Medulla oblongata (tissue), 1 donor: Measurements from ENCODE around the gene UBL7.

Source experiments
- DNase-seq: peaks from one replicate; pipeline ENCODE4 v3.0.0-alpha.2; 2015; ENCODE audit errors: extremely low spot score

UBL7 gene

DNA sequence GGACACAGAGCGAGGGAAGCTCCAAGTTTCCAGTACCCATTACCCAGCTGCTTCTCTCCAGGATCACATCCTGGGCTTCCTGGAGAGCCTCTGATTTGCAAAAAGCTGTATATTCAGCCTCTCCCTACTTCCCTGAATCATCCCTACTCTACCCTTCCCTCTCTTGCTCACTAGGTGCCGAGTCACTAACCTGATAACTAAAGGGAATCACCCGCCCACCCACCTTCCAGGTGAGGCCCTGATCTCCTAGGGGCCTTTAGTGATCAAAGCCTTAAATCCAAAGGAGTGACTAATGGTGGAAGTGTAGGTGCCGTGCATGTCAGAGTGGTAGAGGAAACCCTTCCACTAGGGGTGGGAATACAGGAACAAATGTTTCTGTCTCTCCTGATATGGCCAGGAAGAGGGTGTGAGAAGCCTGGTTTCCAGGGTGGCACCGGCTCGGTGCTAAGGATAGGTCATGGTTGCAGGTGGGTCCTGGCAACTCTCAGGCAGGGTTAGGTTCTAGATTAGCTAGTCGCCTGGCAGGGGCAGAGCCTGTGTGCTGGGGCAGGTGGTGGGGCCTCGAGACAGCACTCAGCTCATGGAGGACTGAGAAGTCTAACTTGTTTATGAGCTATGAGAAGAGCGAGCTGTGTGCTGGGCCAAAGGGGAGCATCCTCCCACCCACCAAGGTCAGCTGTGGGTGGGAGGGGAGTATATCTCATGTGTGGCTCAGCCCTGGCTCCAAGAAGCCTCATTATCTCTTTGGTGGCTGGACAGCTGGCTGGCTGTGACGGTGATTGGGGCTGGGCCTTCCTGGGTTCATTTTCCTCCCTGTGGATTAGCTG lies 37.3 kb downstream of the UBL7 start:
- no peak for DNase-seq

- peak; percentile 74 for DNase-seq
Observed at GRCh38 chr15:74422652-74423430, 38.1 kb downstream of the UBL7 start.

- DNase-seq: no peak
Observed at GRCh38 chr15:74422265-74422651, 38.7 kb downstream of the UBL7 start.

DNA sequence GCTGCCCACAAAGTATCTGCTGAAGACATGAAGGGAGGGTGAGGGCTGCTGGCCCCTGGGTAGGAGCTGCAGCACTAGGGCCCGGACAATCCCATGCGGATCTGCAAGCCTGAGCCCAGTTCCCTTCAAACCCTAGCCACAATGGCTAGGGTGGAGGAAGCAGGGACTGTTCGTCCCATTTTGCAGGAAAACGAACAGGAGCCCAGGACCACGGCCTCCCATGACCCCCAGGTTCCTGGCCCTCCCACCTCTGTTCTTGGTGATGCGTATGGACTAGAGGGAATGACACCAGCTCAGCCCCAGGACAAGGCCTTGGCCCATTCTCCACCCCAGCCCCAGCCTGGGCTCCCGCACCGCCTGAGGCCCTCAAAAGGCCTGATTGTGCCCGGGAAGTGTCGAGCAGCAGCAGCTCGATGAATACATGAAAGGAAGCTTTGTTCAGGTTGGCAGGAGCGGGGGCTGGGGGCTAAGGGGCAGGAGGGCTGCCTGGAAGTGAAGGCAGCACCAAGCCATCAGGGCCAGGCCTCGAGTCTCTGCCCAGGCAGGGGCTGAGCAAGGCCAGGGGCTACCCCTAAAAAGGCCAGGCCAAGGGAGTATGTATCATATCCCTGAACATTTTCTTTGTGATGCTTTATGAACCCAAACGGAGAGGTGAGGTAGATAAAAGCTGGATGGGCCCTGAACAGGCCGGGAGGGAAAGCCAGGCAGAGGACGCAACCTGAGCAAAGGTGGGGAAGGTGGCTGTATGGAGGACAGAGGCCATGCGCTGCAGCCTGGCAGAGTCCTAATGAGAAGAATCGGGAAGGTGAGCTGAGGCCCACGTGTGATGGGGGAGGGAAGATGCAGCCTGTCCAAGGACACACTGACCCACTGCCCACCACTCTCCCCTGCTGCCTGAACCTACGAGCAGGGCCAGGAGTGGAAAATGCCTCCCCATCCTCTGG lies 39.4 kb downstream of the UBL7 start:
- peak; percentile 96 for DNase-seq

DNA sequence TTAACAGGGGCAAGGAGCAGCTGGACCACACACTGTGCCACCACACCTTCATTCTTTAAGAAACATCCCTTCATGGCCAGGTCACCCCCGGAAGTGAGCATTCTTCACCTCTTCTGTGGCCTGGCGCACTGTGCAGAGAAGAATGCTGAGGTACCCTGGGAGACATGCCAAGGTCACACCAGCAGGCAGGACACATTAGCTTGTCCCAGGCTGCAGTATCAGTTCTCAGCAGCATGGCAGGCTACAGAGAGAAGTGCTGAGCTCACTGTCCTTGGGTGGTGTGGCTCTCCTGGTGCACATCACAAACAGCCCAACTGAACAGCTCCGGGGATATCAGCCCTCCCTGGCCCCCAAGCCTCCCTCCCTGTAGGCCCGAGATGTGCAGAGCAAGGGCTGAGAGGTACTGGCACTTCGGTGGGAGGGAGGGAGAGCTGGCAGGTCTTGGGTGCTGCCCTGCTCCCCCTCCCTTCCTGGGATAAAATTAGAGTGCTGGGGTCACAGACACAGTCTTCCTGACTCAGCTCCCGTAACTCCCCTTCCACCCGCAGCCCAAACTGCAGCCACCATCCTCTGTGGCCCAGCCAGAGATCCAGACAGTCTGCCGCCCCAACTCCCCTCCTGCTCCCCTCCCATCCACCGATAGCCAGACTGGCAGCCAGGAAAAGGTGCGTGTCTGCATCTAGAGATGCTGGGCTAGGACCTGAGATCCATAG lies 40.6 kb downstream of the UBL7 start:
- no peak for DNase-seq

- DNase-seq: no peak
Observed at GRCh38 chr15:74419432-74419831, 41.5 kb downstream of the UBL7 start.

DNA sequence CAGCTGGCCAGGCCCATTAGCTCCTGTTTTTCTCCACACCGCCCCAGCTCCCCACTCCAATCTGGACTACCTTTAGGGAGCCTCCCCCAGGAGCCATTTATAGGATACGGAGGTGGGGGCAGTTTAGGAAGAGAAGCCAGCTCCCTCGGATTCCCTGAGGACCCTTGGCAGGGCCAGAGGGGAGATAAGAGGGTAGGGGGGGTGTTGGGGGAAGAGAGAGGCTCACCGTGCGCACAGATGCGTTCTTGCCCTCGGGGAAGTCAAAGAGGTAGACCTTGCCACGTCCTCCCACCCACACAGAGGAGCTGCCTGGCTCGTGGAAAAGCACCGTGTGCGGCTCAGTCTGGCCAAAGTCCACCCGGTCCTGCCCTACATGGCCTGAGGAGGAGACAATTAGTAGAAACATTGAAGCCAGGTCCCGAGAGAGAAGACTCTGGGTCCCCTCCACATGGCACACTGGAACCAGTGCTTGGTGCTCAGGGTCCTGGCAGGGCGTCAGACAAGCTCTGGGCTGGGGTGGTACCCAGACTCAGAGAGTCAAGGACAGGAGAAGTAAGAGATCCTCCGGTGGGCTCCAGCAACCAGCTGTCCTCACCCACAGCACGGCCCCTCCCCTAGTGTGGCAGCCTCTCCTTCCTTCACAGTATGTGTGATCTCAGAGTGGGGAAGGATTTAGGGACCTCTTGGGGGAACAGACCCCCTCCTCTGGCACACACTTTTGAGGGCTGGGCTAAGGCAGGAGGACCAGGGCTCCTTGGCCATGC lies 42.2 kb downstream of the UBL7 start:
- DNase-seq: no peak

DNA sequence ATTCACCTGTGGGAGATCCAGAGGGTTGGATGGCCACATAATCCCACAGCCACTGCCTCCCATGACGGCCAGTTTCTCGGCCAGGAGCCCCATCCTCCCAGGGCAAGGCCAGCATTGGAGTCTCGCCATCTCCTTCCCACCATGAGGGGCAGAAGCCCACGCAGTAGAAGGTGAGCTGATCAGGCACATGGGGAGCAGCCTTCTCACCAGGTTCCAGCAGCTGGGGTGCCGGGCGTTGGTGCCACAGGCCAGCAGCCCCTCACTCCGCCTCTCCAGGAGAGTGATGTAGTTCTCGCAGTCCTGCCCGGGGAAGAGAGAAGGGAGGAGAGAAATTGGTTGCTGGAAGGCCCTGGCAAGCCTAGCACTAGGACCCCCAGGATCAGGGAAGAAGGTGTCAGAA lies 43.3 kb downstream of the UBL7 start:
- no peak for DNase-seq

DNA sequence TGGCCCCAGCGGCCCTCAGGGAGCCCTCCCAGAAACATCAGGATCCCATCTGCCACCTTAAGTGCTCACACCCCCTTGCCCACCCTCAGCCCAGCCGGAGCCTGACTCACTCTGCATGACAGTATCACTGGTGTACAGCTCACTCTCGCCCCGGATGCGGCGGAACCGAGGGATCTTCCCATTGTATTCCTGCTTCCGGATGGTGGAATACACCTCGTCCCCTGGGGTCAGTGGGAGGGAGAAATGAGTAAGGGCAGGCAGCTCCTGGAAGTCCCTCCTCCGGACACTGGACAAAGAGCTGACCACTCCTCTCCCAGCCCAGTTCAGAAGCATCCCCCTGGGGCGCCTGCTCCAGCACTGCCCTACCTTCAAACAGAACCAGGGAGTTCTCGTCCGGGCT lies 43.7 kb downstream of the UBL7 start:
- no peak for DNase-seq

DNA sequence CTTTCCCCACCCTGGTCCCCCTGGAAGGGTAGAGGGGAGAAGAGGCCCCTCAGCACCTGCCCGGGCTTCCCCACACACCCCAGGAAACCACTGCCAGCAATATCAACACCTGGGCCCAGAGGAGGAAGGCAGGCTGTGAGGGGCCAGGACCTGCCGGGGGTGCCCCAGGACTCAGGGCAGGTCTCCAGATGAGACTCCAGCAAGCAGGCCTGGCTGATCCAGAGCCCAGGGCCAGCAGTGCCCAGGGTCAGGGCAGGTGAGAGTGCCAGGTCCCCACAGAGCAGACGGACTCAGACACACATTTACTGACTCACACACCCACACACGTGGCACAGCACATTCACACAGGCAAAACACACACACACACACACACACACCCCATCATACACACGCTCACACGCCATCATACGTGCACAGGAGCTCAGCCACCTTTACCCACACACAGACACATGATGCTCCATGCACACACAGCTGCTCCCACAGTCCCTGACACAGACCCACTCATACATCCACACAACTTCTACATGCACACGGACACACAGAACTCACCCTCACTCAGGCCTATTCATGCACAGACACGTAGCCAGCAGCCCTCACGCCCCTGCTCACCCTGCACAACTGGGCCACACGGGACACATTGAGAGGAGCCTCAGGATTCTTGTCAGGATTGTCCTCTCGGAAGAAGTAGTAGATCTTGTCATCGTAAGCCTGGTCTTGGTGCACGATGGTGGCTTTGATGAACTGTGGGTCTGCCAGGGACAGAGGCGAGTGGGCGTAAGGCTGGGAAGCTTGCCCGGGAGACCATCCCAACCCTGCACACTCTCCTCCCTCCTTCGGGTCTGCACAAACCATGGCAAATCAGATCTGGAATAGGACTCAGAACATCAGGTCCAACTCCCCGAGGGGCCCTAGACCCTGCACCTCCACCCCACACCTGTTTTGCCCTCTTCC lies 44.7 kb downstream of the UBL7 start:
- no peak for DNase-seq

- no peak for DNase-seq
Observed at GRCh38 chr15:74414603-74415338, 46.2 kb downstream of the UBL7 start.

- no peak for DNase-seq
Observed at GRCh38 chr15:74414081-74414580, 46.8 kb downstream of the UBL7 start.

GRCh38 chr15:74413350-74414080 lies 47.4 kb downstream of the UBL7 start:
- DNase-seq: no peak

GRCh38 chr15:74412159-74412558 lies 48.8 kb downstream of the UBL7 start:
- DNase-seq: no peak

DNA sequence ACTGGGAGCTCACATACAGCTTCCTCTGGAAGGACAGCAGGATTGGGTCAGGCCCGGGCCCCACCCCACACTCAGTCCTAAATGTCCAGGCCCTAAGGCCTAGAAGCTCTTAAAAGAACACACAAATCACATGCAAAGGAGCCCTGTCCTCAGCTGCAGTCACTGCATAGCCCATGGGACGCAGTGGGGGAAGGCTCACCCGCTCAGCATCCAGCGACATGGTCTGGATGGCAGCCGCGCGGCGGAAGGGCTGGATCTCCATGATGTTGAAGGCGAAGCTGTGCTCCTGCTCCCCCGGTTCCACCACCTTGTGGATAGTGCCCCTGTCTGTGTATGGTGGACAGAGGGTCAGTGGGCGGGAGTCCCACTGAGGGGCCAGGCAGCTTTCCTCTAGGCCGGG lies 49.3 kb downstream of the UBL7 start:
- DNase-seq: no peak

DNA sequence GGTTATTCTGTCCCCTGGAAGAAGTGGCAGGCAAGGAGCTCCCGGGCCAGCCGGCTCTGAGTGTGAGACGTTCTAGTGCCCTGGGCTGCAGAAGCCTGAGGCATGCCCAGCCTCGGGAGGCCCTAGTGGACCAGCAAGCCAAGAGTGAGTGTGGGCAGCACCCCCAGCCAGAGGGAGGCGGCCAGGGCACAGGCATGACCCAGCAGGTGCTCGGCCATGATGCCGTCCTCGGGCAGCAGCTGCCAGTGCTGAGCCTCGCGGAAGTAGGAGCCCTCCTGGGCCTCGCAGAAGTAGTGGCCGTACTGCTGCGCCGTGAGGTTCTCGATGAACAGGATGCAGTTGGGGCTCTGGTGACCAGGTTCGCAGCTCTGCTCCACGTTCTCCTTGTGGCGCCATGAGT lies 50.5 kb downstream of the UBL7 start:
- DNase-seq: no peak

GRCh38 chr15:74409225-74409624 lies 51.7 kb downstream of the UBL7 start:
- DNase-seq: no peak

- DNase-seq: no peak
Observed at GRCh38 chr15:74408815-74409214, 52.1 kb downstream of the UBL7 start.
